Stimulated activated CD4-positive, alpha-beta T cell treated with anti-CD3 and anti-CD28 coated beads, Interleukin-1b, Interleukin-23, amount 100 ng/mL, for 4 hours (primary cell): ENCODE data around the gene FAM131A.

ENCODE experiments used
- DNase-seq, 2 donors: peaks; one replicate each; pipeline ENCODE4 v3.0.0-alpha.2; 2020; ENCODE audit warnings: low read depth in 2 of 2

FAM131A gene

DNA sequence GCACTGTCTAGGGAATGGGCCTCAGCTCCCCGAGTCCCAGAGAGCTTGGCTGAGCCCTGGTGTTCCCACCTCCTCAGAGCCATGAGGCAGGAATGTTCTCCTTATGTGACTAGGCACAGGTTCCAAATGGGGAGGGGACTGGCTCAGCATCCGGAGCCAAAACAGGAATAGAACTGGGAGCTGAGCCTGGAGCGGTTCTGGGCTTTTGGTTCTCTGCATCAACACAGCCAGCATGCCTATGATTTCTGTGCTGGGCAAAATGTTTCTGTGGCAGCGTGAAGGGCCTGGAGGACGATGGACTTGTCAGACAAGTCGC lies at the start of gene FAM131A:
Gene FAM131A, plus strand, starts transcription at position 202 of the 316 bp plus-strand sequence. Its CDS starts 31 bp downstream, at position 233.
- no peak for DNase-seq

- peak; percentile 54 to 61 for DNase-seq
Measured at GRCh38 chr3:184289426-184289938, 47.9 kb upstream of the FAM131A start.

- no peak for DNase-seq
Measured at GRCh38 chr3:184290331-184290730, 47.1 kb upstream of the FAM131A start.

GRCh38 chr3:184291044-184291737 lies 46.2 kb upstream of the FAM131A start:
- no peak for DNase-seq

GRCh38 chr3:184291738-184292445 lies 45.5 kb upstream of the FAM131A start:
- DNase-seq = no peak

GRCh38 chr3:184295771-184296170 lies 41.6 kb upstream of the FAM131A start:
- no peak for DNase-seq

GRCh38 chr3:184296616-184297015 lies 40.8 kb upstream of the FAM131A start:
- DNase-seq = no peak

DNA sequence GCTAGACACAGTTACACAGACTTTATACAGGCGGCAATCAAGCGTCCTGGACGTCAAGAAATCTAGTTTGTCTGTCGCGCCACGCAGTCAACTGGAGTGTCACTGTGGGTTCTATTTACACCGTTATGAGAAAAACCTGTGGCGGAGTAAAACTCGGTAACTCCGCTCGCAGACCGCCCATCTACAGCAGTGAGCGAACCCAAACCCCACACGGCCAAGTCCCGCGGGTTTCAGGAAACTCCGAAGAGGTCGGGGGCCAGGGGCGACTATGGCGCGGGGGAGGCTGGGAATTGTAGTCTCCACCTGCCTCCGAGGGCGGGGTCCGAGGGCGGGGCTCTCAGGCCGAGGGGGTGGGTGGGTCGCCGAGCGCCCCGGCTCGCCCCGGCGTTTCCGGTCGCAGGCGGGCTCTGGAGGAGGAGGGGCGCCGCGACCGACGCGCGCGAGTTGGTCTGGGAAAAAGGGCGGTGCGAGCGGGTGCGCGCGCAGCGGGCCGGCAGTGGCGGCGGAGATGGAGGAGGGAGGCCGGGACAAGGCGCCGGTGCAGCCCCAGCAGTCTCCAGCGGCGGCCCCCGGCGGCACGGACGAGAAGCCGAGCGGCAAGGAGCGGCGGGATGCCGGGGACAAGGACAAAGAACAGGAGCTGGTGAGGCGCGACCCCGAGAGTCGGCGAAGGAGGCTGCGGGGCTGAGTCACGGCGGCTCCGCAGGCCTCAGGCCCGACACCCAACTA lies 38.5 kb upstream of the FAM131A start, which contains the start of gene PSMD2:
Gene PSMD2, plus strand, starts transcription at position 483 of the 729 bp plus-strand sequence. Its CDS starts 26 bp downstream, at position 509.
- peak; percentile 98 for DNase-seq

DNA sequence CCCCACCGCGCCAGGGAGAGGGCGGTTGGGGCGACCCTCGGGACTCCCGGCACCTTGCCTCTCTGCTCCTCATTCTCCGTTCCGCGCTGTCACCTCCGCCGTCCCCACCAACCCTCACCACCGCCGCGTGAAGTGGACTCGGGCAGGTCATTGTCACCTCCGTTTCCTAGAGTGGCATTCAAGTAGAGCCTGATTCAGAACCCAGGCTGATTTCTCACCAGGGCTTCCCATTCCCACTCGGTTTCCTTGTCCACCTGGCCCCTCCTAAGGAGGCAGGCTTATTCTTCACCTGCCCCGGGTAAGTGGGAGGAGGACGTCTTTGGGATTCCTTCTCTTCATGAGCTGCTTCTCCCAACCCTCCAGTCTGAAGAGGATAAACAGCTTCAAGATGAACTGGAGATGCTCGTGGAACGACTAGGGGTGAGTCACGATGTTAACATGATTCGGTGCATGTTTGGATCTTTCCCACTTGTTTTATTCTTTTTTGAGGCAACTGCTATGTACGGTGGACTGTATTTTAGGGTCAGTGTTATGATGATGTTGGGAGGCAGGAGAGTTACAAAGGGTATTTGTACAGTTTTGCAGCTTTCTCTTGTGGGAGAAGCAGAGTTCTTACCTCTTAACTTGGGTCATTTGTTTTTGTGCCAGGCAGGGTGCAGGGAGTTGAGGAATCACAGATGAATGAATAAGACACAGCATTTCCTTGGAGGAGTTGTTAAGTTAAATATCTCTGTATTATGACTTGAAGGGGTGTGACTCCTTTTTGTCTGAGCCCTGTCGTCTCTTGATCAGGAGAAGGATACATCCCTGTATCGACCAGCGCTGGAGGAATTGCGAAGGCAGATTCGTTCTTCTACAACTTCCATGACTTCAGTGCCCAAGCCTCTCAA lies 37.7 kb upstream of the FAM131A start:
- no peak for DNase-seq

GRCh38 chr3:184300378-184300720 lies 37.1 kb upstream of the FAM131A start:
- no peak for DNase-seq

GRCh38 chr3:184305577-184305976 lies 31.8 kb upstream of the FAM131A start:
- DNase-seq = no peak

DNA sequence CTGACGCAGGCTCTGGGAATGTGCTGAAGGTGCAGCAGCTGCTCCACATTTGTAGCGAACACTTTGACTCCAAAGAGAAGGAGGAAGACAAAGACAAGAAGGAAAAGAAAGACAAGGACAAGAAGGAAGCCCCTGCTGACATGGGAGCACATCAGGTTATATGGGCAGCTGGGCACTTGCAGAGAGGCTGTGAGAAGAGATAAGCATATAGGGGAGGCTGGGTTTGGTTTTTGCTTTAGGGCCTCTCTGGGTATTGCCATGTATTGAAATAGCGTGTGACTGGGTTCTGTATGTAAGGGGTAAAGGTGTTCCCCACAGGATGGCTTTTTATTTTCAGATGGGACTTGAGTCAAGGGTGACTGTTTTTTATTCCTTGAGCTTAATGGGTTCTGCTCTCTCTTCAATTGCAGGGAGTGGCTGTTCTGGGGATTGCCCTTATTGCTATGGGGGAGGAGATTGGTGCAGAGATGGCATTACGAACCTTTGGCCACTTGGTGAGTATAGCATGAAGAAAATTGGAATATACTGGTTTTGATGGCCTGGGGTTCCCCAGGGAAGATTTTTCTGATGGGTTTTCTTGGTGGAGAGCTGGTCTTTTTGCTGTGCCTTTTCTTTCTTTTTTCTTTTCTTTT lies 30.9 kb upstream of the FAM131A start:
- DNase-seq = no peak

GRCh38 chr3:184307915-184308314 lies 29.5 kb upstream of the FAM131A start:
- no peak for DNase-seq

- DNase-seq = no peak
Measured at GRCh38 chr3:184308744-184309143, 28.7 kb upstream of the FAM131A start.

GRCh38 chr3:184311633-184312032 lies 25.8 kb upstream of the FAM131A start:
- DNase-seq = no peak

DNA sequence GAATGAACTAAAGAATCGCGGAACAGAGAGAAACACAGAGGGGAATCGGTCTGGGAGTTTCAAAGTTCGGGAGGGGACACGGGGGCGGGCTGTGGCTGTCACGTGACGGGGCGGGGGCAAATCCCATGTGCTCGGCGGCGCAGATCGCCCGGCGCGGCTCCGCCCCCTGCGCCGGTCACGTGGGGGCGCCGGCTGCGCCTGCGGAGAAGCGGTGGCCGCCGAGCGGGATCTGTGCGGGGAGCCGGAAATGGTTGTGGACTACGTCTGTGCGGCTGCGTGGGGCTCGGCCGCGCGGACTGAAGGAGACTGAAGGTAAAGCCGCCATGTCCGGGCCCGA lies 23.1 kb upstream of the FAM131A start, which contains the start of gene EIF4G1:
Gene EIF4G1, plus strand, starts transcription at position 244 of the 337 bp plus-strand sequence. CDS start 1,191 bp downstream, outside the sequence.
- DNase-seq = peak; percentile 88 to 91

DNA sequence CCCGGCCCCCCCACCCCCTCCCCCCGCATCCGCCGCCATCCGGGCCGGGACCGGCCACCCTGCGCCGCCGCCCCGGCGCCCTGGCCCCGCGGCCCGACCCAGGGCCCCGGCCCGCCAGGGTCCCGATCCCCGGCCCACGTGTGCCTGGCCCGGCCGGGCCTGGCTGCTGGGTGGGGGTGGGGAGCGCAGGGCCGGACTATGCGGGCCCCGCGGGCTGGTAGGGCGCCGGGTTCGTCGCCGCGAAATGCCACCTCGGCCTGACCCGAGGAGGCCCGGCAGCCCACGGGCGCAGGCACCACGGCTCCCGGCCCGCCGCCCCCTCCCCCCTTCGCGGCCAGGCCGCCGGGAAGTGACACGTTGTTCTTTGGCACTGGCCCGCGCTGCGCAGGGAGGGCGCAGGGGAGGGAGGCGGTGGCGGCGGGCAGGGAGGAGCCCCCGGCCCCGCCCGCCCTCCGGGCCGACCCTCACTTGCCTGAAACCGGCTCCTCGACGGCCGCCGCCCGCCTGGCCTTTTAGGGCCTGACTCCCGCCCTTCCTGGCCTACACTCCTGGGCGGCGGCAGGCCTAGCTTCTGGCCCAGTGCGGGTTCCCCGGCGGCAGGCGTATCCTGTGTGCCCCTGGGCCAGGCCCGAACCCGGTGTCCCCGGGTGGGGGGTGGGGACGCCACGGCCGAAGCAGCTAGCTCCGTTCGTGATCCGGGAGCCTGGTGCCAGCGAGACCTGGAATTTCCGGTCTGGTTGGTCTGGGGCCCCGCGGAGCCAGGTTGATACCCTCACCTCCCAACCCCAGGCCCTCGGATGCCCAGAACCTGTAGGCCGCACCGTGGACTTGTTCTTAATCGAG lies 22.5 kb upstream of the FAM131A start:
- DNase-seq = peak; percentile 34 to 55

DNA sequence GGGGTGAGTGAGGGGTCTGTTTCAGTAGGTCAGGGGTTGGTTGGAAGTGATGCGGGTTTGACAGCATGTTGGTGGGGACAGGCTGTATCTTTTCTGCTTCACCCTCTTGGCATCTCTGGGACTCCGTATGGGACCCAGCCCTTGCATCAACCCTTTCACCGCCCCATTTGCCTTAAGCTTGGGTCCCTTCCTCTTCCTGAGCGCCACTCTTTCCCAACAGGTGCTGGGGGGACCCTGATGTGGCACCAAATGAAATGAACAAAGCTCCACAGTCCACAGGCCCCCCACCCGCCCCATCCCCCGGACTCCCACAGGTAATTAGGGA lies 21.9 kb upstream of the FAM131A start:
- no peak for DNase-seq

GRCh38 chr3:184315871-184316661 lies 21.3 kb upstream of the FAM131A start:
- no peak for DNase-seq
